AG09319 (cell line): Measurements from ENCODE around the gene STAT2.
"Not testable (repeated sequence)": the region's sequence is repeated elsewhere in the genome, so short reads cannot be mapped to it uniquely, and the experiment has no call there.

Experiments used
- DNase-seq: peaks from one replicate; pipeline ENCODE4 v3.0.0-alpha.2; 2010; ENCODE audit warnings: low read depth; ENCODE audit errors: extremely low read depth
- TF ChIP-seq, protein P1 (sequence below): IDR thresholded peaks from 2 replicates; pipeline ENCODE4 v1.5.1; 2011; ENCODE audit warnings: low read depth, mild to moderate bottlenecking, inconsistent platforms, low read length, moderate library complexity

The STAT2 gene

DNA sequence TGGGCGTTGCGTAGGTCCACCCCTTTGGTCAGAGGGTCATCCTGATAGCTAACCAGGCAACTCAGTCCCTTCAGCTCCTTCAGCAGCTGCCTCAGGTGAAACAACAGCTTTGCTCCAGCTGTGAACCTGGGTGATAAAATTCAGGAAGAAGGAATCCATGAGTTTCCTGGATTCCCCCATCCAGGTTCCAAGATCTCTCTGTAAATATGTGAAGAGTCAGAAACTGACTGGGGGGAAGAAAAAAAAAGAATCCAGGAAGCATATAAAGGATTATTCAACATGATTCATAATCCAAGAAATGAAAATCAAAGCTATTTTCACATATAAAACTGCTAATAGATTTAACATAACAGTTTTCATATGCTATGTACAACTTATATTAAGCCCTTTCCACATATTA, 8.6 kb downstream of the STAT2 start:
- DNase-seq: no peak
- TF ChIP-seq, protein P1, sequence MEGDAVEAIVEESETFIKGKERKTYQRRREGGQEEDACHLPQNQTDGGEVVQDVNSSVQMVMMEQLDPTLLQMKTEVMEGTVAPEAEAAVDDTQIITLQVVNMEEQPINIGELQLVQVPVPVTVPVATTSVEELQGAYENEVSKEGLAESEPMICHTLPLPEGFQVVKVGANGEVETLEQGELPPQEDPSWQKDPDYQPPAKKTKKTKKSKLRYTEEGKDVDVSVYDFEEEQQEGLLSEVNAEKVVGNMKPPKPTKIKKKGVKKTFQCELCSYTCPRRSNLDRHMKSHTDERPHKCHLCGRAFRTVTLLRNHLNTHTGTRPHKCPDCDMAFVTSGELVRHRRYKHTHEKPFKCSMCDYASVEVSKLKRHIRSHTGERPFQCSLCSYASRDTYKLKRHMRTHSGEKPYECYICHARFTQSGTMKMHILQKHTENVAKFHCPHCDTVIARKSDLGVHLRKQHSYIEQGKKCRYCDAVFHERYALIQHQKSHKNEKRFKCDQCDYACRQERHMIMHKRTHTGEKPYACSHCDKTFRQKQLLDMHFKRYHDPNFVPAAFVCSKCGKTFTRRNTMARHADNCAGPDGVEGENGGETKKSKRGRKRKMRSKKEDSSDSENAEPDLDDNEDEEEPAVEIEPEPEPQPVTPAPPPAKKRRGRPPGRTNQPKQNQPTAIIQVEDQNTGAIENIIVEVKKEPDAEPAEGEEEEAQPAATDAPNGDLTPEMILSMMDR: no peak

DNA sequence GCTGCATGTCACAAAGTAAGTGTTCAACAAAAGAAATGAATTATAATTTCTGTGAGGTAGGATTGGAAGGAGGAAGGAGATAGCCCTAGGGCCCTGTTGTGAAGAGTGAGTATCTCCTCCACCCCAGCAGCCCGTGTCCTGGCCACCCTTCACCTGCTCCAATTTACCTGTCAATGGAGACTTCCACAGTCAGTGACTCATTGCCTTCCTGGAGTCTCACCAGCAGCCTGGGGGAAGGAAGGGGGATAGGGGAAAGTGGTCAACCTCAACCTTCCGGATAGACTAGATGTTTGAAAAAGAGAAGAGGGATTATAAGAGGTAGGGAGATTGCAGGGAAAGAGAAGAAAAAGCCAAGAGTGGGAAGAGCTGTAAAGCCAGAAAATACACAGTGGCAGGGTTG, 9.2 kb downstream of the STAT2 start:
- DNase-seq: no peak
- TF ChIP-seq, protein P1: no peak

DNA sequence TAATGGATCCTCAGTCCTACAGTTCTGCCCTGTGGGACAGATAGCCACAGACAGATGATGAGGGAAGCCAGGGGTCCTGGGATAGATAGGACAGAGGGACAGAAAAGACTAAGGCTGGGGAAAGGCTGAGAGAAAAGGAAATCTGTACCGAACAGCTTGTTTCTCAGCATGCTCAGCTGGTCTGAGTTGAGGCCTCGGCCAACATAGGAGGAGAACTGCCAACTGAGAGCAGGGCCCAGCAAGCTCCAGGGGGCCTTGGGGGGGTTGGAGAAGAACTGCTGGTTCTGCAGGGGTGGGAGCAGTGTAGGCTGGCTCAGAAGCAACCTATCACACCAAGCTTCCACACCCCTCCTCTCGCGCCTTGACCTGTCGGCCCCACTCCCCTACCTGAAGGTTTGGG, 11.1 kb downstream of the STAT2 start:
- TF ChIP-seq, protein P1: no peak
- DNase-seq: no peak

DNA sequence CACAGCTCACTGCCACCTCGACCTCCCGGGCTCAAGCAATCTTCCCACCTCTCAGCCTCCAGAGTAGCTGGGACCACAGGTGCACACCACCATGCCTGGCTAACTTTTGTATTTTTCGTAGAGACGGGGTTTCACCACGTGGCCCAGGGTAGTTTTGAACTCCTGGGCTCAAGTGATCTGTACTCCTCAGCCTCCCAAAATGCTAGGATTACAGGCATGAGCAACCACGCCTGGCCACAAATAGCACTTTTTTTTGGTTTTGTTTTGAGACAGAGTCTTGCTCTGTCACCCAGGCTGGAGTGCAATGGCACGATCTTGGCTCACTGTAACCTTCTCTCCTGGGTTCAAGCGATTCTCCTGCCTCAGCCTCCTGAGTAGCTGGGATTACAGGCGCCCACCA, 12.7 kb downstream of the STAT2 start:
- DNase-seq: not testable (repeated sequence)

DNA sequence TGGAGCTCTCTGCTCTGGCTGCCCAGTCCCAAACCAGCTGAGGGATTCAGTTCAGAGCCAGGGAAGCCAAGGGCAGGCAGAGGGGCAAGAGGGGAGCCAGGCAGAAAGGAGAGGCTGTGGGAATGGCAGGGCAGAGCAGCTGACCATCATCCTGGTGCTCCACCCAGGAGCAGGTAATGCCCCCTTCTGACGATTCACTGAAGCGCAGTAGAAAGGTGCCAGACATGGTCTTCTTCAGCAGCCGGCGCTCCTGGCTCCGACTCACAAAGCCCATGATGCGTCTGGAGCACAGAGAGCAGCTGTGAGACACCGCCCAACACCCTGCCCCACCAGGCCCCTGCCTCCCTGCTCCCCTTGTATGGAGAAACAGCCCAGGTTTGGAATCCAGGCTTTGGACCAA, 13.2 kb downstream of the STAT2 start:
- TF ChIP-seq, protein P1: no peak; the same call in 1 of the 2 replicates
- DNase-seq: no peak

DNA sequence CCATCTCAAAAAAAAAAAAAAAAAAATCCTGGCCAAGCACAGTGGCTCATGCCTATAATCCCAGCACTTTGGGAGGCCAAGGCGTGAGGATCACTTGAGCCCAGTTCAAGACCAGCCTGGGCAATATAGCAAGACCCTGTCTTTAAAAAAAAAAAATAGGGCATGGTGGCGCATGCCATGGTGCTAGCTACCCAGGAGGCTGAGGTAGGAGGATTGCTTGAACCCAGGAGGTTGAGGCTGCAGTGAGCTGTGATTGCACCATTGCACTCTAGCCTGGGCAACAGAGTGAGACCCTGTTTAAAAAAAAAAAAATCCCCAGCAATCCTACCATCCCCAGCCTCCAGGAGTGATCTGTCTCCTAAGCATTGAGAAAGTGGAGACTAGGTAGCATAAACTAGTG, 17.6 kb downstream of the STAT2 start:
- not testable (repeated sequence) for DNase-seq

DNA sequence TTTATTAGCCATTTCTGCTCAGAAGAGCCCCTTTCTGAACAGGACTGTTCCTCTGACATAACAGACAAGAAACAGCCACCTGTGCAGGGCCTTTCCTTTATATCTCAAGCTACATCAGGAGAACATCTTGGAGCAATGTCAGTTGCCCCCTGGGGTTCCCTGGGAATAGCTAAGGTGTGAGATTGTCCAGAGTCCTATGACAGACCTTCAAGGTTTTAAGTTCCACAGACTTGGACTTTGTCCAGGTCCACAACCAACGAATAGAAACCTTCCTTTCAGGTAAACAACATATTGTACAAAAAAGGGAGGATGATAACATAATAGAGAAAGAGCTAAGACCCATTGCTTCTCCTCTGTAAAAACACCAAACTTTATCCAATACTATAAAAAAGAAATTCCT, 18.3 kb downstream of the STAT2 start:
- DNase-seq: no peak
- TF ChIP-seq, protein P1: no peak

DNA sequence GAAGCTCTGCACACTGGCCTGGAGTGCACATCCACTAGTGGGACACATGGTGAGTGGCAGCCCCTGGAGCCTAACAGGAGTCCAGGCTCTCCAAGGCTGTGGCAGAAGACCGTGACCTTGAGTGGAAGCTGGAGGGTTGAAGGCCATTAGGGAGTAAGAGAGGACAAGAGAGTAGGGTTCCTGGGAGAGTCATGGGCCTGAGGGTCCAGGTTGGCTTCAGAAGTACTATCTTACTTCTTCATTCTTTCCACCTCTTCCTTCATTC, 20.8 kb downstream of the STAT2 start:
- TF ChIP-seq, protein P1: no peak
- DNase-seq: no peak
